ENCODE results near the gene ARAP1.

DNA sequence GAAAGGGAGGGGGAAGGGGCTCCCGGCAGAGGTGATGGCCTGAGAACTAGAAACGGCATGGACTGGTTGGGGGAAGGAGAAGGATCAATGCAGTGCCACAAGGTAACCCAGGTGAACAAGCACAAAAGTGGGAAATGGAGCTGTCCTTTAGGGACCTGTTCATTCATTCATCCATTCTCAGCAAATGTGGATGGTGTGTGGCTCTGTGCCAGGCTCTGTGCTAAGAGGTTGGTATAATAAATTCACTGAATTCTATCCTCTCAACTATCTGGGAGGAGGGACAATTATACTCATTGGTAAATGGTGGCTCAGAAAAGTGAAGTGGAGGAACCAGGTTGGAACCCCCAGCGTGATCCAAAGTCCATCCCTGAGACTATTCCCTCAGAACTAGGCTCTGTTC lies 18.6 kb upstream of the ARAP1 start:
- TF ChIP-seq, protein P1, sequence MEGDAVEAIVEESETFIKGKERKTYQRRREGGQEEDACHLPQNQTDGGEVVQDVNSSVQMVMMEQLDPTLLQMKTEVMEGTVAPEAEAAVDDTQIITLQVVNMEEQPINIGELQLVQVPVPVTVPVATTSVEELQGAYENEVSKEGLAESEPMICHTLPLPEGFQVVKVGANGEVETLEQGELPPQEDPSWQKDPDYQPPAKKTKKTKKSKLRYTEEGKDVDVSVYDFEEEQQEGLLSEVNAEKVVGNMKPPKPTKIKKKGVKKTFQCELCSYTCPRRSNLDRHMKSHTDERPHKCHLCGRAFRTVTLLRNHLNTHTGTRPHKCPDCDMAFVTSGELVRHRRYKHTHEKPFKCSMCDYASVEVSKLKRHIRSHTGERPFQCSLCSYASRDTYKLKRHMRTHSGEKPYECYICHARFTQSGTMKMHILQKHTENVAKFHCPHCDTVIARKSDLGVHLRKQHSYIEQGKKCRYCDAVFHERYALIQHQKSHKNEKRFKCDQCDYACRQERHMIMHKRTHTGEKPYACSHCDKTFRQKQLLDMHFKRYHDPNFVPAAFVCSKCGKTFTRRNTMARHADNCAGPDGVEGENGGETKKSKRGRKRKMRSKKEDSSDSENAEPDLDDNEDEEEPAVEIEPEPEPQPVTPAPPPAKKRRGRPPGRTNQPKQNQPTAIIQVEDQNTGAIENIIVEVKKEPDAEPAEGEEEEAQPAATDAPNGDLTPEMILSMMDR (conservative IDR thresholded peaks at IDR 0.05; ENCODE audit: low read length), result no peak
- no peak for TF ChIP-seq EZH2phosphoT487 (IDR thresholded peaks at IDR 0.05; ENCODE audit: borderline replicate concordance)

All from Loucy (cell line).